Upper lobe of left lung (tissue), 4 donors: ENCODE results near the gene MAPK11.

ENCODE experiments used
- POLR2A ChIP-seq, 4 donors: fragments of 450-650 bp; IDR thresholded peaks; one replicate each; pipeline ENCODE4 v1.5.1; 2016 to 2017; ENCODE audit warnings: antibody characterized with exemption in 4 of 4, mild to moderate bottlenecking in 2 of 4
- POLR2AphosphoS5 ChIP-seq, 2 donors: sonication (generic); formaldehyde crosslinking; IDR thresholded peaks; one replicate each; pipeline ENCODE4 v1.5.1; 2017; ENCODE audit warnings: antibody characterized with exemption in 2 of 2
- TF ChIP-seq, protein P1 (sequence below), 6 experiments: fragments of 450-650 bp in 4 of 6; fragments of 200-600 bp in 2 of 6; sonication (generic) in 2 of 6; IDR thresholded peaks; one replicate each; pipeline ENCODE4 v1.5.1; 2016 to 2019; ENCODE audit warnings: antibody characterized with exemption in 6 of 6

DNA sequence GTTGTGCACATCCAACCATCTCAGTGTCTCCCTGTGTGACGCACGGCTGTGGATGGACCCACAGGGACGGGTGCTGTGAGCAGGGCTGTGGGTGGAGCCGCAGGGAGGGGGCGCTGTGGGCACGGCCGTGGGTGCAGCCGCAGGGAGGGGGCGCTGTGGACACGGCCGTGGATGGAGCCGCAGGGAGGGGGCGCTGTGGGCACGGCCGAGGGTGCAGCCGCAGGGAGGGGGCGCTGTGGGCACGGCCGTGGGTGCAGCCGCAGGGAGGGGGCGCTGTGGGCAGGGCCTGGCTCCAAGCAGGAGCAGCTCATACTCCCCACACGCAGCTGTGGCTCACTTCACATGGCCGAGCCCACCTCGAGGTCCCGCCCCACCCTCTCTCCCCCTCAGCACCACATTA lies 6.0 kb upstream of the MAPK11 start:
- TF ChIP-seq, protein P1, sequence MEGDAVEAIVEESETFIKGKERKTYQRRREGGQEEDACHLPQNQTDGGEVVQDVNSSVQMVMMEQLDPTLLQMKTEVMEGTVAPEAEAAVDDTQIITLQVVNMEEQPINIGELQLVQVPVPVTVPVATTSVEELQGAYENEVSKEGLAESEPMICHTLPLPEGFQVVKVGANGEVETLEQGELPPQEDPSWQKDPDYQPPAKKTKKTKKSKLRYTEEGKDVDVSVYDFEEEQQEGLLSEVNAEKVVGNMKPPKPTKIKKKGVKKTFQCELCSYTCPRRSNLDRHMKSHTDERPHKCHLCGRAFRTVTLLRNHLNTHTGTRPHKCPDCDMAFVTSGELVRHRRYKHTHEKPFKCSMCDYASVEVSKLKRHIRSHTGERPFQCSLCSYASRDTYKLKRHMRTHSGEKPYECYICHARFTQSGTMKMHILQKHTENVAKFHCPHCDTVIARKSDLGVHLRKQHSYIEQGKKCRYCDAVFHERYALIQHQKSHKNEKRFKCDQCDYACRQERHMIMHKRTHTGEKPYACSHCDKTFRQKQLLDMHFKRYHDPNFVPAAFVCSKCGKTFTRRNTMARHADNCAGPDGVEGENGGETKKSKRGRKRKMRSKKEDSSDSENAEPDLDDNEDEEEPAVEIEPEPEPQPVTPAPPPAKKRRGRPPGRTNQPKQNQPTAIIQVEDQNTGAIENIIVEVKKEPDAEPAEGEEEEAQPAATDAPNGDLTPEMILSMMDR (IDR thresholded peaks at IDR 0.05), result peak; percentile 28 to 93 (median 51)
- TF ChIP-seq POLR2AphosphoS5 (IDR thresholded peaks at IDR 0.05) (no peak), POLR2A (IDR thresholded peaks at IDR 0.05) (no peak)
